ENCODE data around the gene INO80C.

INO80C gene, protein sequence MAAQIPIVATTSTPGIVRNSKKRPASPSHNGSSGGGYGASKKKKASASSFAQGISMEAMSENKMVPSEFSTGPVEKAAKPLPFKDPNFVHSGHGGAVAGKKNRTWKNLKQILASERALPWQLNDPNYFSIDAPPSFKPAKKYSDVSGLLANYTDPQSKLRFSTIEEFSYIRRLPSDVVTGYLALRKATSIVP
- total RNA-seq = 5.1 to 9.1 (median 7.9) reads per million in 3 experiments

DNA sequence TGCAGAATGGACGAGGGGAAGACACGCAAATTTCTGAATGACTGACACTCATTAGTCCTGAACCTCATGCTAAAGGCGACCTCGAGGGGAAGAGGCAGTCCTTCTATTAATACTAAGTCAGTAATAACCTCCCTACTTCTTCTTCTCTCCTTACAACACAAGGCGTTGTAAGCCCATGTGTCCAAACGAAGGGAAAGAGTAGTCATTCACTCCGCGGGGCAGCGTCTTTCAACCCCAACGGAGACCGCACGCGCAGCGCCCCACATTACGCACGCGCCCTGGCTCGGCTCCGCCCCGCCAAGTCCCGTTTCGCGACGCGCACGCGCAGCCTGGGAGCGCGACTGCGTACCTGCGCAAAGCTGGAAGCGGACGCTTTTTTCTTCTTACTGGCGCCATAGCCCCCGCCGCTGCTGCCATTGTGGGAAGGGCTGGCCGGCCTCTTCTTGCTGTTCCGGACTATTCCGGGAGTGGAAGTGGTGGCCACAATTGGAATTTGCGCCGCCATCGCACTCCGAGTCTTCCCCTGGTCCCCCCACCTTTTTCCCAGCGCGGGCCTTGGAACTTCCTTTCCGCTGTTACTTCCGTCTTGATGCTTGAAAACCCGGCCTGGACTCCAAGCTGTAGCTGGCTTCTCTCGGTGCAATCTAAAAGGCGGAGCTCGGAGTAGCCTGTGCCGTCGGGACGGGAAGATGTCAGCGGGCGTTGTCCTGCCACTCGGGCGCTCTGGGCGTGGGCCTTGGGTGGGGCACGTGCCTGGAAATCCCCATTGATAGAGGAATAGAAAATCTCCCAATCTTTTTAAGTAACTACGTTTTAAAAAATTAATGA is at the start of gene INO80C:
Gene INO80C, minus strand, starts transcription at position 591 of the 828 bp plus-strand sequence. Its CDS starts 86 bp downstream, at position 505.
- DNase-seq = peak; percentile 91

DNA sequence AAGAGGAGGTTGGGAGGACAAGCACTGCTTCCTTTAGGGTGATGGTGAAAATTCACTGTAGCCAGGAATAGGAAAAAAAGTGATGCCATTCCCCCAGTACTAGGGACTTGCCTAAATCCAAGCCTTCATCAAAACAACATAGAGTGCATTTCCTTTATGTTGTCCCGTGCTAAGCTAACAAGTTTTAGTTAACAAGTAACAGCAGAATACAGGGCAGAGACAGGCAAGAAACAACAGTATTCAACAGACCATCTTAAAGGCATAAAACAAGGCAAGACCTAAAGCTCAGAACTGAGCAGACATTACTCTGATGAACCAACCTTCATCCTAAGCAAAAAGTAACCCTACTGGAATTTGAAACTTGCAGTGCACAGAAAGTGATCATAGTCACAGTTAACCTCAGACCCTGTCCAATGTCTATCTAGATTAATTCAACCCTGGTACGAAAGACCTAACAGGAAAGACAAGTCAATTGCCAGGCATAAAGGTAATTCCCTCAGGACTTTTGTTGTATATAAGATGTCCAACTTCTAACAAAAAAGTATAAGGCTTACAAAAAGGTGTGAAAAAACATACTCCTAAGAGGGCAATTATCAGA is 49.3 kb upstream of the INO80C start:
- DNase-seq = no peak

DNA sequence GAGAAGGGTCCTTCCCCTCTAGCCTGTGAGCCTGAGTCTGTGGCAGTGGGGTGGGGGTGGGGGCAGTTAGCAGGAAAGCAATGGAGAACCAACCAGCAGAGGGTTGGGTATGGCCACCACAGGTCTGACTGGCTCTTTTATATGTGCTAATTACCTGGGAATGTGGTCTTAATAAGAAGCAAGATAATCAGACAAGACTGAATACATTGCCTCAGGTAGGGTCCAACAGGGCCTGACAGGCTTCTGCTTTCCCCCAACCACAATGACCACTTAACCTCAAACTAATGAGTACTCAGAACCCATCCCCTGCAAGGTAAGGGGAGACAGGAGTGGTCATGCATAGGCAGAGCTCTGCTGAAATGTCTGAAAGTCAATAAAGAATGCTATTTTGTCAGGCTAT is 44.6 kb upstream of the INO80C start:
- DNase-seq = no peak

DNA sequence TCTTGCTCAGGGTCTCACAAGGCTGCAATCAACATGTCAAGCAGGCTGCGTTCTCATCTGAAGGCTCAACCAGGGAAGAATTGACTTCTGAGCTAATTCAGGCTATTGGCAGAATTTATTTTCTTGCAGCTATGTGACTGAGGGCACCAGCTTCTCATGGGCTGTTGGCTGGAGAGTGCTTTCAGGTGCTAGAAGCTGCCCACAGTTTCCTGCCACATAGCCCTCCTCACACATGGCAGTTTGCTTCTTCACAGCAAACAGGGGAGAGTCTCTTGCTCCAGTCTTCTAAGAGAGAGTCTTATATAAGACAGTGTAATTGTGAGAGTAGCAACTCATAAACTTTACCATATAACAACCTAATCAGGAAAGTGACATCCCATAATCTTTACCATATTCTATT is 37.5 kb upstream of the INO80C start:
- DNase-seq = no peak

DNA sequence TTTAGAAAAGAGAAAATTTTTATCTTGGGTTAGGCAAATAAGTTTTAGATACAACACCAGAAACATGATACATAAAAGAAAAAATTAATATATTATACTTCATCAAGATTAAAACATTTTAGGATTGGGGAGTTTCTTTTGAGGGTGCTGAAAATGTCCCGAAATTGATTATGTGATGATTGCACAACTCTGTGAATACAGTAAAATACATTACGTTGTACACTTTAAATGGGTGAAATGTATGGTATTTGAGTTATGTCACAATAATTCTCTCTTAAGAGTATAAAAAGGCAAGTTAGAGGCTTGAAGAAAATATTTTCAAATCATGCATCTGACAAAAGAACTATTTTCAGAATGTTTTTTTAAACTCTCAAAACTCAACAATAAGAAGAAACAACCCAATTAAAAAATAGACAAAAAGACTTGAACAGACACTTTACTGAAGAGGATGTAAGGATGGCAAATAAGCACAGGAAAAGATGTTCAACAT is 36.2 kb upstream of the INO80C start:
- no peak for DNase-seq

DNA sequence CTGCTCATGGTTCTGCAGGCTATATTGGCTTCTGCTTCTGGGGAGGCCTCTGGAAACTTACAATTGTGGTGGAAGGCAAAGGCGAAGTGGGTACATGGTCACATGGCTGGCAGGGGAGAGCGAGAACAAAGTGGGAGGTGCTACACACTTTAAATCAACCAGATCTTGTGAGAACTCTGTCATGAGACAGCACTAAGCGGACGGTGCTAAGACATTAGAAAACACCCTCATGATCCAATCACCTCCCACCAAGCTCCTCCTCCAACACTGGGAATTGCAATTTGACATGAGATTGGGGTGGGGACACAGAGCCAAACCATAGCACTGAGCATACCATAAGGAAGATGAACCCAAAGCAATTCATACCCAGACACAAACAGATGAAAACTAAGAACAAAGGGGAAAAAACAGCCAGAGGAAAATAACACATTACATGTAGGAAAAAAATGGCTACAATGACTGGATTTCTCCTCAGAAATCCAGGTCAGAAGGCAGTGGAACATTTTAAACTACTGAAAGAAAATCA is 31.1 kb upstream of the INO80C start:
- no peak for DNase-seq

DNA sequence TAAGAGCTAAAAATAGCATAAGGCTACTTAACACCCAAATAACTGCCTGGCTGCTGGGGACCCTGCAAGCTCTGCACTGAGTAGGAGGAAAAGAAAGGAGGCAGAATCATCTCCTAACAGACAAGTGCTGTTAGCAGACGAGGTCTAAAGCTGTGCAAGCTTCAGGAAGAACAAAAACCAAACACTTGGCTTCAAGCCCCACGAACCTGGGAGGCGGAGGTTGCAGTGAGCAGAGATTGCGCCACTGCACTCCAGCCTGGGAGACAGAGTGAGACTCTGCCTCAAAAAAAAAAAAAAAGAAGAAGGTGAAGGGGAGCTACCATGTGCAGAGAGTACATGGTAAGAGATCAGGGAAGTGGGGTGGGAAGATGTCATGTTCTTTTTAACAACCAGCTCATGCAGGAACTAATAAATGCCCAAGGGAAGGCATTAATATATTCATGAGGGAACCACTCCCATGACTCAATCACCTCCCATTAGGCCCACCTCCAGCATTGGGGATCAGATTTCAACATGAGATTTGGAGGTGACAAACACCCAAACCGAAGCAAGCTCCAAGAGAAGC is 28.8 kb upstream of the INO80C start:
- no peak for DNase-seq

DNA sequence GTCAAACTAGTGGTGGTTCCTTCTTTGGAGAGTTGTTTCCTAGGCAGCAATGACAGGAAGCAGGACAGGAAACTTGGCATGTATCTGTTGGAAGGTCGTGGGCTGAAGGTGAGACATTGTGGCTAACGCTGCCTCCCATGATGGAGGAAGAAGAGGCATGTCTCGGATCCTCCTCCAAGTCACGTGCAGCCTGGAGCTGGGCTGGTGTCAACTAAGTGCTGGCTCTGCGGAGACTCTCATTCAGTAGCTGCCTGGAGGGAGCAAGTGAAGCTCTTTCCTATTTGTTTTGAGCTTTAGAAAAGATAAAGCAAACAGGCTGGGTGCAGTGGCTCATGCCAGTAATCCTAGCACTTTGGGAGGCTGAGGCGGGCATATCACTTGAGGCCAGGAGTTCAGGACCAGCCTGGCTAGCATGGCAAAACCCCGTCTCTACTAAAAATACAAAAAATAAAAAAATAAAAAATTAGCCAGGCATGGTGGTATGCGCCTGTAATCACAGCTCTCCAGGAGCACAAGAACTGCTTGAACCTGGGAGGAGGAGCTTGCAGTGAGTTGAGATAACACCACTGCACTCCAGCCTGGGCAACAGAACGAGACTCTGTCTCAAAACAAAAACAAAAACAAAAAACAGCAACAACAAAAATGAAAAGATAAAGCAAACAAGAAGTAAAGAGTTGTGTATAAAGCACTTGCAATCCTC is 28.2 kb upstream of the INO80C start:
- DNase-seq = no peak

DNA sequence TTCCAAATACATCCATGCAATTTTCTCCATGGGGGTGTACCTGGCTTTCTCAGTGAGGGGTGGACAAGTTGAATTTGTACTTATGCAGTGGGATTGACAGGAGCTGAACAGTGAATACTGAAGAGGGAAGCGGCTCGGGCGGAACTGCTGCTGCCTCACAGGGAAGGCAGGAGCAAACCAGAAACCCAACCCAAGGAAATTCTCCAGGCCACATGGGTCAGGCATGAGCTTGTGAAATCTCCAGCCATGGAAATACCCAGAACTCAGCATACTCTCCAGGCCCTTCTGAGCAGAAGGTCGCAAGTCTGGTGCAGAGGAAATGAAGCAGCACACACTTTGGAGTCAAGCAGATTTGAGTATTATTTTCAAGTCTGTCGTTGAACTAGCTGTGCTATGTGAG is 26.5 kb upstream of the INO80C start:
- no peak for DNase-seq

DNA sequence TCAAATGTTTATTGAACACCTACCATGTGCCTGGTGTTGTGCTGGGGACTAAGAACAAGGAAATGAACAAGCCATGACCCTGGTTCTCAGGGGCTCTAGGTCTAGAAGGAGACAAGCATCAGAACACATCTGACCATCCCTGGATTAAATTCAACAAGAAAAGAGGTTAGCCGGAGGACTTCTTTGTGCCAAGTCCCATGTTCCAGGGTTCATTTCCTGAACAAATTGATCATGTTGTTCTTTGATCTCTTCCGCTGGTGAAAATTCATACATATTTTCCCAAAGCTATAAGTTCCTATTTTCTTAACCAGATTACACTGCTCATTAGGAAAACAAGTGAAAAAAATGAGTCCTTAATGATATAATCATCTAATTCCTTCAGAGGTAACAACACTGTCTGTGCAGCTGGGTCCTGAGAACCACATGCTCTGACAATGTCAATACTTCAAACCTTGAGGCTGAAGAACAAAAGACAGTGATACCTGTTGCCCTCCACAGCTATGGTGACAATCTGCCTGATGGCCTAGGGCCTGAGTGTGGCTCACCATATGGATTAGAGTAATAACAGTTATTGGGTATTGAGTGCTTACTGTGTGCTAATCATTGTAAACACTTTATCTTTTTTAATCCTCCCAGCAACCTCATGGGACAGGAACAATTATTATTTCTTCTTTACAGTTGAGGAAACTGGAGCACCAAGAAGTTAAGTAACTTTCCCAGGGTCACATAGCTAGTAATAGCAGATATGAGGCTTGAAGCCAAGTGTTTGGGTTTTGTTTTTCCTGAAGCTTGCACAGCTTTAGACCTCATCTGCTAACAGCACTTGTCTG is 24.6 kb upstream of the INO80C start:
- no peak for DNase-seq

DNA sequence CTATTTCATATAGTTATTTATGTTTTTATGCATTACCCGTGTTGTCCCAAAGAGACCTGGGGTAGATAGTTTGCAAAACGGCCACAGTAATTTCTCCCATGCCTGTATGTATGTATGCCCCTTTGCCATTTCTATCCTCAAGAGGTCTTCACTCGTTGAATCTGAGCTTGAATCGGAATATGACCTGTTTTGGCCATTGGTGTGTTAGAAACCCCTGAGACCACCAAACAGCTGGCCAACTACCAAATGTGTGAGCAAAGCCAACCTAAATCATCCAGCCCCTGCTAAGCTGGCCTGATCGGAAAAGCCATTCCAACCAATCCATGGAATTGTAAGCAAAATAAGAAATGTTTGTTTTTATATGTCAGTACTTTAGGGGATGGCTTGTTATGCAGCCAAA is 23.4 kb upstream of the INO80C start:
- DNase-seq = no peak

DNA sequence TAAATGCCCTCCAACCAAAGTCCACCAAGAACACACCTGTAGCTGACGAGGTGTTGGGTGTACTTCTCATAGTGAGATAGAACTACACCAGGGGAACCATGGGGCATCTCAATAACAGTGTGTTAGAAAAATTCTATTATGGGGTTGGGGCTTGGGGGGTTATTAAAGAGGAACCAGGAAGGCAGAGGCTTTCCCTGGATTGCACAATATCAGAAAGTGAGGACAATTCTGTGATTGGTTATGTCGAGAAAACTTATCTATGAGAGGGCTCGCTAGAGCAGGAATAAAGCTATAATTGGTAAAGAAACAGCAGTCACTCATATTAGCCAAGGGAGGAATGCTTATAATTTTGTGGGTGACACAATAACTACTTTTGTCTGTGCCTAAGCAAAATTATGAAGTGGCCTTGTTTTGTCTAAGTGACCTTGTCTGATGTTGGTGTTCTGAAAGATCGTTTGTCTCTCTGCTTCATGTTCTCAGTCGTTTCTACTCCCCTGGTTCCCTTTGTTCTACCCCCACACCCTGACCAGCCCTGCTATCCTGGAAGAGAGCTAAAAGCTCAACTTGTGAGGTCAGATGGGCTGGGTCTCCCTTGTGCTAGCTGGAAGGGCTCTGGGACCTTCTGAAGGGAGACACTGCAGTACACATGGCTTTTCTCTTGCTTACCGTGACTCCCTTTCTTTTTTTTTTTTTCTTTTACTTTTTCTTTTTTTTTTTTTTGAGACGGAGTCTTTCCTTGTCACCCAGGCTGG is 21.6 kb upstream of the INO80C start:
- DNase-seq = no peak

DNA sequence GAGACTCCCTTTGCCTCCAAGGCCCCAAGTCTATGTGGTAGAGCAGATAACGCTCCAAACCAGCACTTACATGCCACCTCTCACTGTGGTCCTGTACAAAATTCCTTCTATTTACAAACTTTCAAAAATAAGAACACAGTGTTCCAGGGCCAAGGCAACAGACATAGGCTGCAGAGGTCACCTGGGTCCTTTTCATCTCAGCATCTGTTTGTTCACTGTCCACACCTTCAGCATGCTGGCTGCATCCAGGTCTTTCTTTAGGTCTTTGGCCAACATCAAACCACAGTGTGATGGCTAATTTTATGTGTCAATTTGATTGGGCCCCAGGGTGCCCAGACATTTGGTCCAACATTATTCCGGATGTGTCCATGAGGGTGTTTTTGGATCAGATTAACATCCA is 20.0 kb upstream of the INO80C start:
- no peak for DNase-seq

DNA sequence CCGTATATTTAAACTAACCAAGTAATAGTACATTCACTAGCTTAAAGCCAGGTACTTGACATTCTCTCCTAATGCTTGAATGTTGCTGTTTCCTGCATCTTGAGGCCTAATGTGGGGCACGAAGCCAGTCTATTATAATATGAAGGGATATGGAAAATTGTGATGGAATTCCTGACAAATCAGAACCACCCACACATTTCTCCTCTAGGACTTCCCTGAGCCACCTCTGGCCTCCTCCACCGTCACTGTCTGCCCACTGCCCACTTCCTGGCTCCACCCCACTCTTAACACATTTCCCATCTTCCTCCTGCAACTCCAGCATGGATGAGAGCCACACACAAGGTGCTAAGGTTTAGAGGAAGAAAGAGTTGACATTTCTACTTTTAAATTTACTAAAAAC is 19.0 kb upstream of the INO80C start:
- DNase-seq = no peak

DNA sequence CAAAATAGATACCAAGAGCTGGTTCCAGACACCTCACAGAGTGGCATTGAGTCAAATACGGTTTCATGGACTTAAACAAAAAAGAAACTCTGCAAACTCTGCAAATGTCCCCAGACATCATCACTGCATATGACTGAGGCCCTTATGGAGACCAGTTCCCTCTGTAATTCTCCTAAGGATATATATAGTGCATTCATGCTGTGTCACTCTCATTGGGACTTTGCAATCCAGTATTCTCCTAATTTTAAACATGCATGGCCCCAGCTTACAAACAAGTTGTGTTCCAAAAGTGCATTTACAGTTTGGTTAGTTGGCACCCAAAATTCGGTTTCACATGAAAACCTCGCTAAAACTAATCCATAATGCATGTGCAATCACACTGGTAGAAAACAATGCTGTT is 18.6 kb upstream of the INO80C start:
- DNase-seq = no peak

DNA sequence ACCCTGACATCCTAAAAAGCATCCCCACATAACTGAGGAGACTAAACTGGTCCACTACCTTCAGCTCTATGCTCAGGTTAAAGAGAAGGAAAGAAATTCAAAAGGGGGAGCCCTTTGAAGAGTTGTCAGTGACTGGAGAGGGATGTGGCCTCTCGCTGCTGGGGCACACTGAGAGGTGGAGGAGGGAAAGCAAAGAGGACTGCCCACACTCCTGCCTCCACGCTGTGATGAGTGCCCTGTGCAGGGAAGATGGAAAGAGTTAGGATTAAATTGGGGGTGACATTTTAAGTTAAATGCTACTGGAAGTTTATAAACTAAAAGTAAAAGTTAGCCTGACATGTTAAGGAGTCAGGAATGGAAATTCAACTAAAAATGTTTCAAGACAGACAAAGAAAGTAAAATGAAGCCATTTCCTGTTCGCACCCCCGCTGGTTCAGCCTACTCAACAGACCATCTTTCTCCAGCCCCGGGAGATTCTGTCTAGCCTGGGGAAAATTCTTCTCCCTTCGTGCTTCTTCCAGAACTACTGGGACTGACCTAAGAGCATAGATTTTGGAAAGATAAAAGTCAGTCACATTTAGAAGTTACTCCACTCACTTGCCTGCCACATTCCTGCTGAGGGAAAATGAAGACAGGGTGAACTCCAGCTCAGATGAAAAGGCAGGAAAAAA is 17.8 kb upstream of the INO80C start:
- DNase-seq = no peak

DNA sequence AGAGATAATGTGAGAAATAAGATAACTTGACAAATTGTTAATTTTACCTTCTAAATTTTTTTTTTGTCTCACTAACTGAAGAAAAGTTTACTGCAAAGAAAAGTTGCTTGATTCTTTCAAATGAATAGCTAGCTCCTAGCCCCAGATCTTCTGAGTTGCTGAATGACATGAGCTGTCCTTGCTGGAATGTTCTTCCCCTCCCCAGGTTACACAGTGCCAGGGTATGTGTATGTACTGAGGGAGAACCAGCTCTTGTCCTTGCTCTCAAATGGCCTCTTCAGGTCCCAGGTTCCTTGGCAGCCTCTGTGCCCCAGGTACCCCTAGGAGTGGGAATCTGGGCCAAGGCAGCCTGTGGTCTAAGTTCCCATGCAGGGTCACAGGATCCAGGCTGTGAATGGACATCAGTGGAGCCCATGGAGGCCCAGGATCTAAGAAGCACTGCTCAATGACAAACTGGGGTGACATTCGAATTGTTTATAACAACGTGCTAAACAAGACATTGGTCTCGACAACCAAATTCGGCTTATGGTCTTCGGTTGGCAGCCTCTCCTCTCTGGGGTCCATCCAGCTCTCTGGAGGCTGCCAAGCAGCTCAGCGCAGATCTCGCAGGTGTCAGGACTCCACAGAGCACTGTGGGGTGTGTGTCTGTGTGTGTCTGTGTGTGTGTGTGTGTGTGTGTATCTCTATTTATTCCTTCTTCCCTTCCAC is 17.1 kb upstream of the INO80C start:
- DNase-seq = no peak

DNA sequence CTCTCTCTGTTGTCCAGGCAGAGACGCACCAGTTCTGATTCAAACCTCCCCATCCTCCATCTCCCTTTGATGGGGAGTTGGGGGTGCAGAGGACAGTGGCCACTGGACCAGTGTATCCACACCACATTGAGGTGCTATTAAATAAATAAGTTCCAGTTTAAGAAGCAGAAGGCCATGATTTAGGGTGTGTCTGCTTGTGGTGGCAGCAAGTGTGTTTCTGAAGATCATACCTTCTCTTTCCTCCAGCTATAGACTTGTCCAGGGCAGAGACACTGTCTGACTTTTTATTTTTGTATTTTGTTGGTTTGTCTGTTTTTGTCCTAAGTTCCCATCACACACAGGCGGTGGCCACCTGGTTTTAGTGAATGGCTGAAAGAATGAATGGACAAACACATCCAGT is 16.5 kb upstream of the INO80C start:
- DNase-seq = no peak

DNA sequence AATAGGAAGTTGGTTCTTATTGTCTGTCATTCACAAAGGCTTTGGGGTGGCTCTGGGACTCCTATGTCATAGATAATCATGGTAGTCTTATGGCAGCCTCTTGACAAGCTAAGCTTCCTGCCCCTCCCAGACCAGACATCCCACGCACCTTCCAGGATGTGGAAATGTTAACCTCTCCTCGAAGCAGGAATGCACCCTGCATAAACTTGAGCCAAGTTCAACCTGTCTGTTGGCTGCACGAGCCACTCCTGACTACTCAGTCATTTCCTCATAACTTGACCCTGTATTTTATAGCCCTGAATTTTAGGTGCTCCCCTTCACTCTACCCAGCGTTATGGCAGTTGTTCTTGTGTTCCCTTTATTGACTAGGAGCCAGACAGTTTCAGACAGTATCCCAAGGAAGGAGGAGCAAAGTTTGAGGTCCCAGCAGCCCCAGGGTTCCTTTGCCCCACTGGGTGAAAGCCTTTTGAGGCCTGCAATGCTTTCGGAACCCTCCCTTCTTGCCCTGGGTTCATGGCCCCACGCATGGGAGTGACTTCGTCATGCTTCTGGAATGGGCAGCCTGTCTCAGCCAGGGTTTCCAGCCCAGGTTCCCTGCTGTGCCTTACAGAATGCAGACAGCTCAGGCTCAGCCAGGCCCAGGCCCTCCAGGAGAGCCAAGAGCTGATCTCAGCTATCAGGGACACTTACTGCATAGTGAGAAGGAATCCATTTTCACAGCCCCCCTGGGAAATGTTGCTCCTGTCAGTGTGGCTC is 15.6 kb upstream of the INO80C start:
- DNase-seq = no peak

All from central memory CD4-positive, alpha-beta T cell (primary cell).